DOHH2 (cell line): ENCODE data around the gene HDAC11.
"Not testable (repeated sequence)": the region's sequence is repeated elsewhere in the genome, so short reads cannot be mapped to it uniquely, and the experiment has no call there.

Experiments
- H3F3A ChIP-seq: fragments of 200-600 bp; sonication (generic), shearing (Covaris generic); 2 replicates; pipeline ENCODE4 v1.6.0; 2016; ENCODE audit warnings: antibody characterized with exemption, mild to moderate bottlenecking; ENCODE audit not compliant: control insufficient read depth, insufficient read depth
- H3K27ac ChIP-seq: fragments of 200-600 bp; sonication (generic); 2 replicates; pipeline ENCODE4 v1.5.1; 2014; ENCODE audit warnings: low read depth, mild to moderate bottlenecking, low read length, moderate library complexity
- H3K27me3 ChIP-seq: fragments of 200-600 bp; sonication (generic); 2 replicates; pipeline ENCODE4 v1.6.1; 2014; ENCODE audit warnings: mild to moderate bottlenecking, low read length, mixed read lengths; ENCODE audit not compliant: control insufficient read depth
- H3K36me3 ChIP-seq: fragments of 200-600 bp; sonication (generic); 2 replicates; pipeline ENCODE4 v1.6.1; 2014; ENCODE audit warnings: mild to moderate bottlenecking, low read length, moderate library complexity, mixed read lengths; ENCODE audit not compliant: control insufficient read depth
- H3K4me1 ChIP-seq: fragments of 200-600 bp; sonication (generic); 2 replicates; pipeline ENCODE4 v1.6.1; 2014; ENCODE audit warnings: mild to moderate bottlenecking, low read length, mixed read lengths; ENCODE audit not compliant: control insufficient read depth
- H3K4me2 ChIP-seq: fragments of 200-600 bp; sonication (generic); 2 replicates; pipeline ENCODE4 v1.6.0; 2014; ENCODE audit warnings: mild to moderate bottlenecking, low read length, moderate library complexity
- H3K4me3 ChIP-seq: fragments of 200-600 bp; sonication (generic); 2 replicates; pipeline ENCODE4 v1.5.1; 2014; ENCODE audit warnings: mild to moderate bottlenecking, low read length, mixed read lengths
- H3K79me2 ChIP-seq: fragments of 200-600 bp; sonication (generic); 2 replicates; pipeline ENCODE4 v1.6.1; 2014; ENCODE audit warnings: mild to moderate bottlenecking, low read length, mixed read lengths; ENCODE audit not compliant: control insufficient read depth
- H3K9me2 ChIP-seq: fragments of 200-600 bp; sonication (generic); replicated peaks from 2 replicates; pipeline ENCODE4 v1.6.1; 2014; ENCODE audit warnings: mild to moderate bottlenecking, low read length, mixed read lengths; ENCODE audit not compliant: control insufficient read depth
- H3K9me3 ChIP-seq: fragments of 200-600 bp; sonication (generic); 2 replicates; pipeline ENCODE4 v1.6.1; 2014; ENCODE audit warnings: antibody characterized with exemption, low read length, mixed read lengths; ENCODE audit not compliant: control insufficient read depth, insufficient read depth
- H4K20me1 ChIP-seq: fragments of 200-600 bp; sonication (generic); 2 replicates; pipeline ENCODE4 v1.6.0; 2014; ENCODE audit warnings: low read depth, mild to moderate bottlenecking, antibody characterized with exemption, low read length, moderate library complexity; ENCODE audit not compliant: control insufficient read depth, insufficient read depth
- EZH2phosphoT487 ChIP-seq: fragments of 200-600 bp; sonication (generic); IDR thresholded peaks from 2 replicates; pipeline ENCODE4 v1.6.1; 2017; ENCODE audit warnings: borderline replicate concordance, mild to moderate bottlenecking, antibody characterized with exemption, low read length, moderate library complexity, mixed read lengths
- TF ChIP-seq, protein P1 (sequence below): fragments of 200-600 bp; sonication (generic); IDR thresholded peaks from one replicate; pipeline ENCODE4 v1.5.1; 2014; ENCODE audit warnings: antibody characterized with exemption, mild to moderate bottlenecking, low read depth, low read length; ENCODE audit not compliant: poor library complexity, severe bottlenecking

HDAC11 gene

DNA sequence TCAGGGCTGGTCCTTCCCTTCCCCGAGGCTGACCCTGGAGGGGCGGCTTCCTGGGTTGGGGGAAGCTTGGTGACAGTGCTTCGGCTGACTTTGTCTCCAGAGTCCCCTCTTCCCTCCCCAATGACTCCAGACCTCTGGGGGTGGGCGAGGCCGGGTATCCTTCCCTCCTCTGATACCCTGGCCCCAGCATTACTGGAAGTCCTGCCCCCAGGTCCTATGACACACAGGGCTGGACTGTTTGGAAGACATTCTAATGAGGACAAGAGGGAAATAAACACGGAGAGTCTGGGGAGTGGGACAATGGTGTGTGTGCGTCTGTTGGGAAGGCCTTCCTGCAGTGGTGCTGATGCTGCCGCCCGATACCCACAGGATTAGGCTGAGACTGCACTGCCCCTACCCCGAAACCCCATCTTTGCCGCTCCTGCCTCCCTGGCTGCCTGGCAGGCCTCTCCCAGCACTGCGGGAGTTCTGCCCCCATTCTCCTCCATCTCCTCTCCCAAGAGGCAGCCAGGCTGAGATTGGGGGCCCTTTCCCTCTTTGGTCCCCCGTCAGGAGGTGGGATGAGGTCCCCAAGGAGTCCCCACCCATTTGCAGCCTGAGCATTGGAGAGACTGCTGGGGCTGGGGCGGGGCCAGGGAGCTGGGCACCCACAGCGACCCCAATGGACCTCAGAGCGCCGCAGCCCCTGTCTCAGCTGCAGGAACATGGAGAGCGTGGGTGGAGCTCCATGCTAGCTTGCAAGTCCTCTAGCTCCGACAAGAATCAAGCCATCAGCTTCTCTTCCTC, 39.1 kb downstream of the HDAC11 start:
- Histone ChIP-seq H3K4me2 (no peak overlapping the region), H3K27ac (no peak overlapping the region), H4K20me1 (no peaks in the 10 kb centered on the region), H3K4me1 (no peaks in the 10 kb centered on the region), H3K9me3 (no peaks in the 10 kb centered on the region), H3K36me3 (no peaks in the 10 kb centered on the region), H3F3A (no peaks in the 10 kb centered on the region), H3K27me3 (peaks cover 3% of the 10 kb centered on the region; the same call in 1 of the 2 replicates), H3K4me3 (no peak overlapping the region), H3K9me2 (no peaks in the 10 kb centered on the region), H3K79me2 (no peaks in the 10 kb centered on the region)
- TF ChIP-seq, protein P1, sequence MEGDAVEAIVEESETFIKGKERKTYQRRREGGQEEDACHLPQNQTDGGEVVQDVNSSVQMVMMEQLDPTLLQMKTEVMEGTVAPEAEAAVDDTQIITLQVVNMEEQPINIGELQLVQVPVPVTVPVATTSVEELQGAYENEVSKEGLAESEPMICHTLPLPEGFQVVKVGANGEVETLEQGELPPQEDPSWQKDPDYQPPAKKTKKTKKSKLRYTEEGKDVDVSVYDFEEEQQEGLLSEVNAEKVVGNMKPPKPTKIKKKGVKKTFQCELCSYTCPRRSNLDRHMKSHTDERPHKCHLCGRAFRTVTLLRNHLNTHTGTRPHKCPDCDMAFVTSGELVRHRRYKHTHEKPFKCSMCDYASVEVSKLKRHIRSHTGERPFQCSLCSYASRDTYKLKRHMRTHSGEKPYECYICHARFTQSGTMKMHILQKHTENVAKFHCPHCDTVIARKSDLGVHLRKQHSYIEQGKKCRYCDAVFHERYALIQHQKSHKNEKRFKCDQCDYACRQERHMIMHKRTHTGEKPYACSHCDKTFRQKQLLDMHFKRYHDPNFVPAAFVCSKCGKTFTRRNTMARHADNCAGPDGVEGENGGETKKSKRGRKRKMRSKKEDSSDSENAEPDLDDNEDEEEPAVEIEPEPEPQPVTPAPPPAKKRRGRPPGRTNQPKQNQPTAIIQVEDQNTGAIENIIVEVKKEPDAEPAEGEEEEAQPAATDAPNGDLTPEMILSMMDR, result no peak
- no peak for TF ChIP-seq EZH2phosphoT487

- Histone ChIP-seq H3K27me3 (peaks cover 3% of the 10 kb centered on the region; the same call in 1 of the 2 replicates), H3K4me1 (no peaks in the 10 kb centered on the region), H4K20me1 (no peaks in the 10 kb centered on the region), H3K9me3 (no peaks in the 10 kb centered on the region), H3K27ac (no peak overlapping the region), H3K9me2 (no peaks in the 10 kb centered on the region), H3F3A (no peaks in the 10 kb centered on the region), H3K4me2 (no peak overlapping the region), H3K4me3 (no peak overlapping the region), H3K36me3 (no peaks in the 10 kb centered on the region), H3K79me2 (no peaks in the 10 kb centered on the region)
- no peak for TF ChIP-seq EZH2phosphoT487
- TF ChIP-seq, protein P1, result no peak
These were observed 40.3 kb downstream of the HDAC11 start for GRCh38 chr3:13520326-13520880.

GRCh38 chr3:13521309-13521708, 41.2 kb downstream of the HDAC11 start:
- no peaks in the 10 kb centered on the region for H3K79me2 ChIP-seq
- TF ChIP-seq, protein P1, result no peak
- no peak for TF ChIP-seq EZH2phosphoT487
- H4K20me1 ChIP-seq, result no peaks in the 10 kb centered on the region
- no peaks in the 10 kb centered on the region for H3K9me2 ChIP-seq
- H3K36me3 ChIP-seq, result no peaks in the 10 kb centered on the region
- H3K27ac ChIP-seq, result no peak overlapping the region
- no peaks in the 10 kb centered on the region for H3K9me3 ChIP-seq
- H3K4me1 ChIP-seq, result no peaks in the 10 kb centered on the region
- H3F3A ChIP-seq, result no peaks in the 10 kb centered on the region
- no peak overlapping the region for H3K4me2 ChIP-seq
- no peak overlapping the region for H3K4me3 ChIP-seq
- peaks cover 3% of the 10 kb centered on the region; the same call in 1 of the 2 replicates for H3K27me3 ChIP-seq

- H3K79me2 ChIP-seq, H3K4me2 ChIP-seq, H3K27ac ChIP-seq, H3K9me2 ChIP-seq, H3K36me3 ChIP-seq, H3F3A ChIP-seq, H4K20me1 ChIP-seq, H3K4me3 ChIP-seq, H3K27me3 ChIP-seq, H3K4me1 ChIP-seq, H3K9me3 ChIP-seq: not testable (repeated sequence)
These were observed 41.6 kb downstream of the HDAC11 start for GRCh38 chr3:13521749-13522148.
